ENCODE data around the gene ZNF433. TPM values are rescaled to one million over a fixed set of nuclear protein-coding genes. Genes with fewer than 3 reads are reported as not detected.

Gene ZNF433
- total RNA-seq, 1 donor from 2014 or later: 3.4 TPM

DNA sequence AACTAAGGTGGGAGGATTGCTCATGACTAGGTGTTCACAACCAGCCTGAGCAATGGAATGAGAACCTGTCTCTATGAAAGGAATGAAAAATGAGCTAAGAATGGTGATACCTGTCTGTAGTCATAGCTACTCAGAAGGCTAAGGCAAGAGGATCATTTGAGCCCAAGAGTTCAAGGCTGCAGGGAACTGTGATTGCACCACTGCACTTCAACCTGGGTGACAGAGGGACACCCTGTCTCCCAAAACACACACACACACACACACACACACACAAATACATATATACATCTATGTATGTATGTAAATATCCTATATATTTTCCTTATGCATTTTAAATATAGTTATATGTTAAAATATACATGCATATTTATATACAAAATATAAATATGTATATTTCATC is 7.4 kb upstream of the ZNF433 start:
- intact Hi-C loops (cut with micrococcal nuclease): no loop called here
- no peak overlapping the region for H3K27ac ChIP-seq (replicated peaks)
- no peak overlapping the region for H3K4me3 ChIP-seq
- H3K36me3 ChIP-seq: peaks cover 35% of the 10 kb centered on the region
- H3K4me1 ChIP-seq: no peaks in the 10 kb centered on the region
- no peak for DNase-seq
- H3K9me3 ChIP-seq (replicated peaks): peaks cover 41% of the 10 kb centered on the region
- TF ChIP-seq, protein P1, sequence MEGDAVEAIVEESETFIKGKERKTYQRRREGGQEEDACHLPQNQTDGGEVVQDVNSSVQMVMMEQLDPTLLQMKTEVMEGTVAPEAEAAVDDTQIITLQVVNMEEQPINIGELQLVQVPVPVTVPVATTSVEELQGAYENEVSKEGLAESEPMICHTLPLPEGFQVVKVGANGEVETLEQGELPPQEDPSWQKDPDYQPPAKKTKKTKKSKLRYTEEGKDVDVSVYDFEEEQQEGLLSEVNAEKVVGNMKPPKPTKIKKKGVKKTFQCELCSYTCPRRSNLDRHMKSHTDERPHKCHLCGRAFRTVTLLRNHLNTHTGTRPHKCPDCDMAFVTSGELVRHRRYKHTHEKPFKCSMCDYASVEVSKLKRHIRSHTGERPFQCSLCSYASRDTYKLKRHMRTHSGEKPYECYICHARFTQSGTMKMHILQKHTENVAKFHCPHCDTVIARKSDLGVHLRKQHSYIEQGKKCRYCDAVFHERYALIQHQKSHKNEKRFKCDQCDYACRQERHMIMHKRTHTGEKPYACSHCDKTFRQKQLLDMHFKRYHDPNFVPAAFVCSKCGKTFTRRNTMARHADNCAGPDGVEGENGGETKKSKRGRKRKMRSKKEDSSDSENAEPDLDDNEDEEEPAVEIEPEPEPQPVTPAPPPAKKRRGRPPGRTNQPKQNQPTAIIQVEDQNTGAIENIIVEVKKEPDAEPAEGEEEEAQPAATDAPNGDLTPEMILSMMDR (IDR thresholded peaks at IDR 0.05; ENCODE audit: borderline replicate concordance): no peak
- H3K27me3 ChIP-seq (ENCODE audit: low read depth): no peaks in the 10 kb centered on the region

DNA sequence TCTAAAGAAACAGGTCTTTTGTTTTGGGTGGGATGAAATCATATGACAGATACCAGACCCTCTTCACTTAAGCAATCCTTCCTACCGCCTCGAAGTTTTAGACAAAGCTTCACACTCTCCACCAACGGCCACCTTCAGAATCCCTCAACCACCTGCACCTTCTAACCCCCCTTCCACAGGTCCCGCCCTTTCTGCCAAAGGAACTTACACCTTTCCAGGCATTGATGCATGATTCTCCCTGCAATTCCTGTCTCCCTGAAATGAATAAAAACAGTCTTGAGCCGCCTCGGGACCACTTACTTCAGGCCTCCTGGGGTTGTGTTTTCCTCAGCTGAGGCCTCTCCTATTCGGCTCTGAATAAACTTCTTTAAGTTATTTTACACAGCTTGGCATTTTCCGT is 859 bp downstream of the ZNF433 start:
- H3K27ac ChIP-seq (replicated peaks): peak overlapping the region; percentile 86
- TF ChIP-seq, protein P1 (IDR thresholded peaks at IDR 0.05; ENCODE audit: borderline replicate concordance): no peak

DNA sequence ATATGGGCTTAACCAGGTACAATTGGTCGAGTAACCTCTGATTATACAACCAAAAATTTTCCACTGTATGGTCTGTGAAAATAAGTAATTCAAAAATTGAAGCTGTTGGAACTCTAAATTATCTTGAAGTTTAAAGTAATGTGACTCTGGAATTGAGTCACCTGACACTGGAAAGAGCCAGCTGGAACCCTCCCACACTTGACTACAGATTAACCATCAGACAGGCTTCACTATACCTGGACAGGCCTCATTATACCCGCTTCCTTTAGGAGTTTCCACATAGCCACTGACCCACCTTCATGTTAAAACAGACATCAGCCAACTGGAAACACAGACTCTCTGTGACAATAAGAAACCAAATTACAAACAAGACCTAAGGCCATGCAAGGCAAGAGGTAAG is 1.3 kb downstream of the ZNF433 start:
- Histone ChIP-seq H3K4me1 (peaks cover 23% of the 10 kb centered on the region), H3K27ac (replicated peaks) (no peak overlapping the region), H3K9me3 (replicated peaks) (no peaks in the 10 kb centered on the region), H3K4me3 (peak overlapping the region; percentile 78), H3K36me3 (peaks cover 6% of the 10 kb centered on the region), H3K27me3 (ENCODE audit: low read depth) (no peaks in the 10 kb centered on the region)
- TF ChIP-seq, protein P1 (IDR thresholded peaks at IDR 0.05; ENCODE audit: borderline replicate concordance): no peak
- intact Hi-C loops (cut with micrococcal nuclease): no loop called here
- DNase-seq: no peak

More for the DNA sequence above, 859 bp downstream of the ZNF433 start:
- Histone ChIP-seq H3K9me3 (replicated peaks) (no peaks in the 10 kb centered on the region), H3K27me3 (ENCODE audit: low read depth) (no peaks in the 10 kb centered on the region), H3K4me1 (peaks cover 23% of the 10 kb centered on the region), H3K4me3 (peak overlapping the region; percentile 78), H3K36me3 (peaks cover 2% of the 10 kb centered on the region)
- DNase-seq: no peak
- intact Hi-C loops (cut with micrococcal nuclease): no loop called here

DNA sequence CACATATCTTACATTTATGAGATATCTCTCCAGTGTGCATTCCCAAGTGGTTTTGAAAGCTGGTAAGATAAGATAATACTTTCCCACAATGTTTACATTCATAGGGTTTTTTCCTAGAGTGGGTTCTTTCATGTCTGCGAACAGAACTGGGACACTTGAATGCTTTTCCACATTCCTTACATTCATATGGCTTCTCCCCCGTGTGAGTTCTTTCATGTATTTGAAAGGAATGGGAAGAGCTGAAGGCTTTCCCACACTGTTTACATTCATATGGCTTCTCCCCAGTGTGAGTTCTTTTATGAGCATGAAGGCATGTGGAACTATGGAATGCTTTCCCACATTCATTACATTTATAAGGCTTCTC is 19.7 kb downstream of the ZNF433 start:
- H3K36me3 ChIP-seq: peaks cover 77% of the 10 kb centered on the region

DNA sequence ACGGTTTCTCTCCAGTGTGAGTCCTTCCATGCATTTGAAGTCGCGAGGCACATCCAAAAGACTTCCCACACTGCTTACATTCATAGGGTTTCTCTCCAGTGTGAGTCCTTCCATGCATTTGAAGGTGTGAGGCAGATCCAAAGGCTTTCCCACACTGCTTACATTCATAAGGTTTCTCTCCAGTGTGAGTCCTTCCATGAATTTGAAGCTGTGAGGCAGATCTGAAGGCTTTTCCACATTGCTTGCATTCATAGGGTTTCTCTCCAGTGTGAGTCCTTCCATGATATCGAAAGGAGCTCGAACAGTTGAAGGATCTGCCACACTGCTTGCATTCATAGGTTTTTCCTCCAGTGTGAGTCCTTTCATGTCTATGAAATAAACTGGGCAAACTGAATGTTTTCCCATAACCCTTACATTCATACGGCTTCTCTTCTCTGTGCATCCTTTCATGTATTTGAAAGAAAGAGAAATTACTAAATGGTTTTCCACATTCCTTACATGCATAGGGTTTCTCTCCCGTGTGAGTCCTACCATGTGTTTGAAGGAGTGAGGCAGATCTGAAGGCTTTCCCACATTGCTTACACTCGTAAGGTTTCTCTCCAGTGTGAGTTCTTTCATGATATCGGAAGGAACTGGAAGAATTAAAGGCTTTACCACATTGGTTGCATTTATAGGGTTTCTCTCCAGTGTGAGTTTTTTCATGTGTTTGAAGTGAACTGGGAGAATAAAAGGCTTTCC is 20.3 kb downstream of the ZNF433 start:
- H3K36me3 ChIP-seq: peaks cover 77% of the 10 kb centered on the region
- TF ChIP-seq, protein P1 (IDR thresholded peaks at IDR 0.05; ENCODE audit: borderline replicate concordance): no peak
- no peak overlapping the region for H3K27ac ChIP-seq (replicated peaks)
- H3K4me1 ChIP-seq: no peaks in the 10 kb centered on the region
- no peak for DNase-seq
- peaks cover 96% of the 10 kb centered on the region for H3K9me3 ChIP-seq (replicated peaks)
- intact Hi-C loops (cut with micrococcal nuclease): no loop called here
- H3K4me3 ChIP-seq: no peak overlapping the region
- no peaks in the 10 kb centered on the region for H3K27me3 ChIP-seq (ENCODE audit: low read depth)

More for the DNA sequence above, 19.7 kb downstream of the ZNF433 start:
- H3K27ac ChIP-seq (replicated peaks): no peak overlapping the region
- TF ChIP-seq, protein P1 (IDR thresholded peaks at IDR 0.05; ENCODE audit: borderline replicate concordance): no peak
- H3K9me3 ChIP-seq (replicated peaks): peaks cover 100% of the 10 kb centered on the region
- H3K27me3 ChIP-seq (ENCODE audit: low read depth): no peaks in the 10 kb centered on the region
- H3K4me1 ChIP-seq: no peaks in the 10 kb centered on the region
- intact Hi-C loops (cut with micrococcal nuclease): no loop called here
- H3K4me3 ChIP-seq: no peak overlapping the region
- no peak for DNase-seq
